ENCODE data around the gene HSP90AB1. TPM values are rescaled to one million over a fixed set of nuclear protein-coding genes. Genes with fewer than 3 reads are reported as not detected.

The HSP90AB1 gene
- polyA plus RNA-seq, 1 of the 3 experiments (the other 2 are of a cell fraction): 843 TPM

DNA sequence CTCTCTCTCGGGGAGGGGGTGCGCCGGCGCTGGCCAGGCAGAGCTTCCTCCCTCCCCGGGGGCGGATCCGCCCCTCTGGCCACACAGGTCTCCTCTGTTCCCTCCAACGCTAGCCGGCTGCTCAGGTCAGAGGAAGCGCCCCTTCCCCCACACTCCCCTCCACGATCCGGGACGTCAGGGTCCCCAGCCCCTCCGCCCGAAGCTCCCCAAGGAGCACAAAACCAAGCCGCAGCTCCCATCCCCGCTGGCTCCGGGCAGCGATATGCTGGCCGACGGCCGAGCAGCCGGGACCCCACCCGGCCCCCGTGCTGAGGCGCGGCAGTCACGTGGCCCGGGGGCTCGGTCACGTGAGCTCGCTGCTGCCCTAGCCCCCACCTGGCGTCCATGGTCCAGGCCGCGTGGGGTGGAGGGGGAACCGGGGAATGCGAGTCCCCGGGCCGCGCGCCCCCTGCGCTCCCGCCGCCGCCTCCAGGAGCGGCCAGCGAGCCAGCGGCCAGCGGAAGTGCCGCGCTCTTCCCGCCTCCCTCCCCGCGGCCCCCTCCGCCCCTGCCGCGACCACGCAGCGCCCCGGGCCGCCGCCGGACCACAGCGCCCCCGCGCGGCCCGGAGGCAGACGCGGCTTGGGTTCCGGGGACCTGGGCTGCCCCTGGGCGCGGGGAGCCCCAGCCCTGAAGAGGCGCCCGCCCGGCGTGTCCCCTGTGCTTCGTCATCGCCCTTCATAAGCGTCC is 10.3 kb downstream of the HSP90AB1 start, which contains the start of gene SLC35B2 (continued):
- TF ChIP-seq, protein P1, sequence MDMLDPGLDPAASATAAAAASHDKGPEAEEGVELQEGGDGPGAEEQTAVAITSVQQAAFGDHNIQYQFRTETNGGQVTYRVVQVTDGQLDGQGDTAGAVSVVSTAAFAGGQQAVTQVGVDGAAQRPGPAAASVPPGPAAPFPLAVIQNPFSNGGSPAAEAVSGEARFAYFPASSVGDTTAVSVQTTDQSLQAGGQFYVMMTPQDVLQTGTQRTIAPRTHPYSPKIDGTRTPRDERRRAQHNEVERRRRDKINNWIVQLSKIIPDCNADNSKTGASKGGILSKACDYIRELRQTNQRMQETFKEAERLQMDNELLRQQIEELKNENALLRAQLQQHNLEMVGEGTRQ (IDR thresholded peaks at IDR 0.05; ENCODE audit: borderline replicate concordance, low read depth, low read length): peak; percentile 92
- TF ChIP-seq SIN3A (IDR thresholded peaks at IDR 0.05; ENCODE audit: borderline replicate concordance, low read depth, low read length) (no peak), FOXJ3 (CRISPR knock-in tag; IDR thresholded peaks at IDR 0.05) (no peak), RCOR1 (IDR thresholded peaks at IDR 0.05; ENCODE audit: low read length) (no peak), ELF1 (IDR thresholded peaks at IDR 0.05) (no peak), EZH2phosphoT487 (IDR thresholded peaks at IDR 0.05; ENCODE audit: borderline replicate concordance, low read depth) (no peak), MXI1 (IDR thresholded peaks at IDR 0.05; ENCODE audit: low read depth, low read length) (peak; percentile 84), SMC3 (IDR thresholded peaks at IDR 0.05; ENCODE audit: low read depth, low read length) (no peak; the same call in 1 of the 2 replicates)
- TF ChIP-seq, protein P2, sequence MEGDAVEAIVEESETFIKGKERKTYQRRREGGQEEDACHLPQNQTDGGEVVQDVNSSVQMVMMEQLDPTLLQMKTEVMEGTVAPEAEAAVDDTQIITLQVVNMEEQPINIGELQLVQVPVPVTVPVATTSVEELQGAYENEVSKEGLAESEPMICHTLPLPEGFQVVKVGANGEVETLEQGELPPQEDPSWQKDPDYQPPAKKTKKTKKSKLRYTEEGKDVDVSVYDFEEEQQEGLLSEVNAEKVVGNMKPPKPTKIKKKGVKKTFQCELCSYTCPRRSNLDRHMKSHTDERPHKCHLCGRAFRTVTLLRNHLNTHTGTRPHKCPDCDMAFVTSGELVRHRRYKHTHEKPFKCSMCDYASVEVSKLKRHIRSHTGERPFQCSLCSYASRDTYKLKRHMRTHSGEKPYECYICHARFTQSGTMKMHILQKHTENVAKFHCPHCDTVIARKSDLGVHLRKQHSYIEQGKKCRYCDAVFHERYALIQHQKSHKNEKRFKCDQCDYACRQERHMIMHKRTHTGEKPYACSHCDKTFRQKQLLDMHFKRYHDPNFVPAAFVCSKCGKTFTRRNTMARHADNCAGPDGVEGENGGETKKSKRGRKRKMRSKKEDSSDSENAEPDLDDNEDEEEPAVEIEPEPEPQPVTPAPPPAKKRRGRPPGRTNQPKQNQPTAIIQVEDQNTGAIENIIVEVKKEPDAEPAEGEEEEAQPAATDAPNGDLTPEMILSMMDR (IDR thresholded peaks at IDR 0.05): peak; percentile 67

DNA sequence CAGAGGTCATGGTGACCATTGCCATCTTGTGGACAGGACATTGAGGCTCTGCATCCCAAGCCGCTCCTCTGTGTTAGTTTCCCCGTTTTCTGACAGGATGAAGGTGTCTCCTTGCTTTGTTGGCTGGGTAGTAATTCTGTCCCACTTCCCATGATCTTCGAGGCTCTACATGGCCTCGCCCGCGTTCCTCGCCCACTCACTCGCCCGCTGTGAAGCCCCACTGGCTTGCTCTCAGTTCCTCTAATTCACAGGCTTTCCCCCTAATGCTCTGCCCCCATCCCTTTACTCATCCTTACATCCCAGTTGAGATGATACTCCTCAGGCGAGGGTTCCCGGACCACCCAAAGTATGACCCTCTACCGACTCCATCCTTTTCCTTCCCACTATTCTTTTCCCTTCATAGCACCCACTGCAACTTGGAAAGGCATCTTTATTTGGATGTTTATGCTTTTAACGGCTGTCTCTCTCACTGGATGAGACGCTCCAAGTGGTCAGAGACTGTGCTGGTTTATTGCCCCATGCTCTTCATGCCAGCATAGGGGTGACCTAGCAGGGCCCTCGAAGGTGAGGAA is 10.9 kb downstream of the HSP90AB1 start:
- peak overlapping the region; percentile 94; the same call in 1 of the 2 replicates for H3K4me2 ChIP-seq
- peaks cover 18 to 39% of the 10 kb centered on the region in 2 experiments for H3K36me3 ChIP-seq (replicated peaks in 1 of 2; ENCODE audit: control insufficient read depth in 1 of 2, insufficient read depth in 2 of 2, low read length in 1 of 2)
- H3K27ac ChIP-seq (ENCODE audit: low read depth in 2 of 2, low read length in 1 of 2): peak overlapping the region; percentile 37 to 91; a peak in 3 of 4 replicates
- peaks cover 36% of the 10 kb centered on the region for H3F3A ChIP-seq (replicated peaks; ENCODE audit: insufficient read depth)
- H4K20me1 ChIP-seq (ENCODE audit: insufficient read depth): peaks cover 39% of the 10 kb centered on the region
- peaks cover 0 to 43% of the 10 kb centered on the region in 2 experiments; a peak in 1 of 4 replicates for H3K4me1 ChIP-seq (ENCODE audit: control insufficient read depth in 1 of 2, insufficient read depth in 2 of 2, low read depth in 1 of 2, low read length in 1 of 2)
- POLR2A ChIA-PET: interaction anchor here (1.1 to 3.8 kb wide), 6 partner anchors 10 to 84 kb away, joined by 3 to 98 read pairs (median 10); partner anchors contain the start of genes HSP90AB1, SPATS1 and TMEM151B
- no peak for TF ChIP-seq TCF12 (IDR thresholded peaks at IDR 0.05)
- TF ChIP-seq RAD21 (IDR thresholded peaks at IDR 0.05; ENCODE audit: low read length): 0 out of 2 replicates have a peak, but pooled peaks have one; percentile 18
- peak overlapping the region; percentile 73 for H2AFZ ChIP-seq (ENCODE audit: low read depth)
- CTCF ChIA-PET: interaction anchor here (0.8 to 7.1 kb wide), 12 partner anchors 8 to 98 kb away, joined by 3 to 90 read pairs (median 11); partner anchors contain the start of genes AARS2, HSP90AB1, NFKBIE and TMEM151B
- peak overlapping the region; percentile 94 to 96; a peak in 3 of 4 replicates for H3K4me3 ChIP-seq (ENCODE audit: low read depth in 2 of 2, low read length in 1 of 2)
- no peak for DNase-seq
- H3K79me2 ChIP-seq (ENCODE audit: insufficient read depth): peaks cover 44% of the 10 kb centered on the region
- no peaks in the 10 kb centered on the region for H3K27me3 ChIP-seq (ENCODE audit: insufficient read depth)
- no peak overlapping the region for H3K9ac ChIP-seq
- WGBS (ENCODE audit: low lambda C conversion rate): 55% methylated on average over 15 of the region's 15 CpGs
- H3K9me2 ChIP-seq: no peaks in the 10 kb centered on the region
- no peaks in the 10 kb centered on the region for H3K9me3 ChIP-seq

Measured in SK-N-SH (cell line).